B cell (primary cell): ENCODE results near the gene DCN.

Source experiments
- EZH2 ChIP-seq: IDR thresholded peaks from 2 replicates; pipeline ENCODE4 v1.6.1; 2012; ENCODE audit warnings: borderline replicate concordance, low read depth, mild to moderate bottlenecking, moderate library complexity, low read length; ENCODE audit not compliant: insufficient read depth, poor library complexity, severe bottlenecking
- TF ChIP-seq, protein P1 (sequence below): fragments of 200-600 bp; IDR thresholded peaks from one replicate; pipeline ENCODE4 v1.8.0; 2022; ENCODE audit warnings: antibody characterized with exemption, mild to moderate bottlenecking

DNA sequence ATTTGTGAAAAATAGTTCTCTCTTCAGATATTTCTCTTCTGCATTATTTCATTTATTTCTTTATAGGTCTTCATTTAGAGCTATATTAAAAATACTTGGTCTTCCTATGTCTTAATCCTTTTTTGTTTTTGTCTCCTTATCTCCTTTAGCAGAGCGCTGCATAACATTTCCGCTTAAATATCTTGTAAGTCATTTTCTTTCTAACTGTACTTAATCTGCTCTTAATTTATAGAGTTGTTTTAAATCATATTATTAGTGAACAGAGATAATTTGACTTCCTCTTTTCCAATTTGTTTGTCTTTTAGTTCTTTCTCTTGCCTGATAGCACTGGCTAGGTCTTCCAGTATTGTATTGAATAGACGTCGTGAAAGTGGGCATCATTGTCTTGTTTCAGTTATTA lies 89.3 kb downstream of the DCN start:
- TF ChIP-seq, protein P1, sequence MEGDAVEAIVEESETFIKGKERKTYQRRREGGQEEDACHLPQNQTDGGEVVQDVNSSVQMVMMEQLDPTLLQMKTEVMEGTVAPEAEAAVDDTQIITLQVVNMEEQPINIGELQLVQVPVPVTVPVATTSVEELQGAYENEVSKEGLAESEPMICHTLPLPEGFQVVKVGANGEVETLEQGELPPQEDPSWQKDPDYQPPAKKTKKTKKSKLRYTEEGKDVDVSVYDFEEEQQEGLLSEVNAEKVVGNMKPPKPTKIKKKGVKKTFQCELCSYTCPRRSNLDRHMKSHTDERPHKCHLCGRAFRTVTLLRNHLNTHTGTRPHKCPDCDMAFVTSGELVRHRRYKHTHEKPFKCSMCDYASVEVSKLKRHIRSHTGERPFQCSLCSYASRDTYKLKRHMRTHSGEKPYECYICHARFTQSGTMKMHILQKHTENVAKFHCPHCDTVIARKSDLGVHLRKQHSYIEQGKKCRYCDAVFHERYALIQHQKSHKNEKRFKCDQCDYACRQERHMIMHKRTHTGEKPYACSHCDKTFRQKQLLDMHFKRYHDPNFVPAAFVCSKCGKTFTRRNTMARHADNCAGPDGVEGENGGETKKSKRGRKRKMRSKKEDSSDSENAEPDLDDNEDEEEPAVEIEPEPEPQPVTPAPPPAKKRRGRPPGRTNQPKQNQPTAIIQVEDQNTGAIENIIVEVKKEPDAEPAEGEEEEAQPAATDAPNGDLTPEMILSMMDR, result no peak
- TF ChIP-seq EZH2, result no peak
